ENCODE results near the gene TMEM140.

DNA sequence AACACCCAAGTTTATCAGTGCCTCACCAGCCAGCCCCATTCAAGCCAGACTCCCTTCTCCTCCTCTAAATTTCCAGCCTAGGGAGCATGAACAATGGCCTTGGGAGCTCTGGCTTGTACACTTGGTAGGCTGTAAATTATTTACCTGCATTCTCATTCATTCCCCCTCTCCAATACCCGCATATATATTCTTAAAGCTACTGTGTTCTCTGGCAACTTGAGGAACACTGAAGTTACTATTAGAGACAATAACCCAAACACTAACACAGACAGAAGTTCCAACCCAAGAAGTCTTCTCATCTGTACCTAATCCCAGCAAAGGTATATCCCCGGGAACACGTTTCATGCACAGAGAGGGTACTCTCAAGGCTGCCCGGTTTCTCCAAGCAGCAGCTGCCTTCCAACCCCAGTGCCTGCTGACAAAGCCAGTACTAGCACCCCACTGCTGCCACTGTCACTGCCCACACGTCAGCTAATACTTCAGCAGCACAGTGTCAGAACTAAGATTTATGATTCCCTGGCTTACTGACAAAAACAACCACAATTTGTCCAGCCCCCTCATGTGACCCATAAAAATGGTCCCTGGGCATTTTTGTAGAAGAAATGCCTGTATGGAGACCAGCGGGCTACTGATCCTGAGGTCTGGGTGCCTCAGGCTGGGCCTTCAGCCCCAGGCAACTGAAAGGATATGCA, 60.4 kb downstream of the TMEM140 start:
- TF ChIP-seq POLR2A (conservative IDR thresholded peaks at IDR 0.05) (no peak), JUNB (CRISPR knock-in tag; conservative IDR thresholded peaks at IDR 0.05) (no peak), ZNF668 (CRISPR knock-in tag; IDR thresholded peaks at IDR 0.05) (no peak)
- TF ChIP-seq, protein P1, sequence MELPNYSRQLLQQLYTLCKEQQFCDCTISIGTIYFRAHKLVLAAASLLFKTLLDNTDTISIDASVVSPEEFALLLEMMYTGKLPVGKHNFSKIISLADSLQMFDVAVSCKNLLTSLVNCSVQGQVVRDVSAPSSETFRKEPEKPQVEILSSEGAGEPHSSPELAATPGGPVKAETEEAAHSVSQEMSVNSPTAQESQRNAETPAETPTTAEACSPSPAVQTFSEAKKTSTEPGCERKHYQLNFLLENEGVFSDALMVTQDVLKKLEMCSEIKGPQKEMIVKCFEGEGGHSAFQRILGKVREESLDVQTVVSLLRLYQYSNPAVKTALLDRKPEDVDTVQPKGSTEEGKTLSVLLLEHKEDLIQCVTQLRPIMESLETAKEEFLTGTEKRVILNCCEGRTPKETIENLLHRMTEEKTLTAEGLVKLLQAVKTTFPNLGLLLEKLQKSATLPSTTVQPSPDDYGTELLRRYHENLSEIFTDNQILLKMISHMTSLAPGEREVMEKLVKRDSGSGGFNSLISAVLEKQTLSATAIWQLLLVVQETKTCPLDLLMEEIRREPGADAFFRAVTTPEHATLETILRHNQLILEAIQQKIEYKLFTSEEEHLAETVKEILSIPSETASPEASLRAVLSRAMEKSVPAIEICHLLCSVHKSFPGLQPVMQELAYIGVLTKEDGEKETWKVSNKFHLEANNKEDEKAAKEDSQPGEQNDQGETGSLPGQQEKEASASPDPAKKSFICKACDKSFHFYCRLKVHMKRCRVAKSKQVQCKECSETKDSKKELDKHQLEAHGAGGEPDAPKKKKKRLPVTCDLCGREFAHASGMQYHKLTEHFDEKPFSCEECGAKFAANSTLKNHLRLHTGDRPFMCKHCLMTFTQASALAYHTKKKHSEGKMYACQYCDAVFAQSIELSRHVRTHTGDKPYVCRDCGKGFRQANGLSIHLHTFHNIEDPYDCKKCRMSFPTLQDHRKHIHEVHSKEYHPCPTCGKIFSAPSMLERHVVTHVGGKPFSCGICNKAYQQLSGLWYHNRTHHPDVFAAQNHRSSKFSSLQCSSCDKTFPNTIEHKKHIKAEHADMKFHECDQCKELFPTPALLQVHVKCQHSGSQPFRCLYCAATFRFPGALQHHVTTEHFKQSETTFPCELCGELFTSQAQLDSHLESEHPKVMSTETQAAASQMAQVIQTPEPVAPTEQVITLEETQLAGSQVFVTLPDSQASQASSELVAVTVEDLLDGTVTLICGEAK (IDR thresholded peaks at IDR 0.05), result no peak
- TF ChIP-seq, protein P1 (CRISPR knock-in tag; IDR thresholded peaks at IDR 0.05), result no peak
- TF ChIP-seq, protein P2, sequence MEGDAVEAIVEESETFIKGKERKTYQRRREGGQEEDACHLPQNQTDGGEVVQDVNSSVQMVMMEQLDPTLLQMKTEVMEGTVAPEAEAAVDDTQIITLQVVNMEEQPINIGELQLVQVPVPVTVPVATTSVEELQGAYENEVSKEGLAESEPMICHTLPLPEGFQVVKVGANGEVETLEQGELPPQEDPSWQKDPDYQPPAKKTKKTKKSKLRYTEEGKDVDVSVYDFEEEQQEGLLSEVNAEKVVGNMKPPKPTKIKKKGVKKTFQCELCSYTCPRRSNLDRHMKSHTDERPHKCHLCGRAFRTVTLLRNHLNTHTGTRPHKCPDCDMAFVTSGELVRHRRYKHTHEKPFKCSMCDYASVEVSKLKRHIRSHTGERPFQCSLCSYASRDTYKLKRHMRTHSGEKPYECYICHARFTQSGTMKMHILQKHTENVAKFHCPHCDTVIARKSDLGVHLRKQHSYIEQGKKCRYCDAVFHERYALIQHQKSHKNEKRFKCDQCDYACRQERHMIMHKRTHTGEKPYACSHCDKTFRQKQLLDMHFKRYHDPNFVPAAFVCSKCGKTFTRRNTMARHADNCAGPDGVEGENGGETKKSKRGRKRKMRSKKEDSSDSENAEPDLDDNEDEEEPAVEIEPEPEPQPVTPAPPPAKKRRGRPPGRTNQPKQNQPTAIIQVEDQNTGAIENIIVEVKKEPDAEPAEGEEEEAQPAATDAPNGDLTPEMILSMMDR (IDR thresholded peaks at IDR 0.05 in 2 of 3, conservative IDR thresholded peaks at IDR 0.05 in 1 of 3; ENCODE audit: insufficient read depth in 2 of 3, low read depth in 1 of 3, low read length in 3 of 3), result no peak

All from K562 (cell line).